SK-N-SH (cell line): Measurements from ENCODE around the gene TMEM238L. TPM values are rescaled to one million over a fixed set of nuclear protein-coding genes. Genes with fewer than 3 reads are reported as not detected.

ENCODE experiments used
- CTCF ChIA-PET: fragments of 300-600, 350-600 bp; formaldehyde crosslinking; extraction: SDS; loops from one replicate; lab custom pipeline; 2021; lab: Yijun Ruan, JAX
- POLR2A ChIA-PET: fragments of 350-600 bp; sonication (Branson Sonifier 250); formaldehyde crosslinking; extraction: SDS; loops from one replicate; lab custom pipeline; 2020; ENCODE audit warnings: antibody characterized with exemption, inconsistent platforms; lab: Yijun Ruan, JAX
- DNase-seq: peaks from one replicate; pipeline ENCODE4 v3.0.0; 2012
- H2AFZ ChIP-seq: fragments of 200-600 bp; sonication (generic); 2 replicates; pipeline ENCODE4 v1.8.1; 2016; ENCODE audit warnings: antibody characterized with exemption, mild to moderate bottlenecking, low read depth
- H3F3A ChIP-seq: fragments of 200-600 bp; sonication (generic); replicated peaks from 2 replicates; pipeline ENCODE3; 2016; ENCODE audit warnings: antibody characterized with exemption, mild to moderate bottlenecking; ENCODE audit not compliant: insufficient read depth
- H3K27ac ChIP-seq, 2 experiments: fragments of 200-500 bp in 1 of 2; fragments of 200-600 bp in 1 of 2; sonication (Bioruptor generic) in 1 of 2; sonication (generic), shearing (Covaris generic) in 1 of 2; 2 replicates each; pipeline versions ENCODE4 v1.5.1 to v1.6.1; 2014 to 2016; ENCODE audit warnings: low read depth in 2 of 2, inconsistent platforms in 1 of 2, low read length in 1 of 2, mild to moderate bottlenecking in 1 of 2, mixed read lengths in 1 of 2
- H3K27me3 ChIP-seq: fragments of 200-600 bp; sonication (generic), shearing (Covaris generic); 2 replicates; pipeline ENCODE4 v1.6.1; 2016; ENCODE audit warnings: mixed run types; ENCODE audit not compliant: insufficient read depth
- H3K36me3 ChIP-seq, 2 experiments: fragments of 200-500 bp in 1 of 2; fragments of 200-600 bp in 1 of 2; sonication (Bioruptor generic) in 1 of 2; sonication (generic) in 1 of 2; replicated peaks in 1 of 2; 2 replicates each; pipeline versions ENCODE3 to v1.5.1; 2014 to 2016; ENCODE audit warnings: low read length in 1 of 2, mild to moderate bottlenecking in 1 of 2; ENCODE audit not compliant: insufficient read depth in 2 of 2, control insufficient read depth in 1 of 2
- H3K4me1 ChIP-seq, 2 experiments: fragments of 200-500 bp in 1 of 2; fragments of 200-600 bp in 1 of 2; sonication (Bioruptor generic) in 1 of 2; sonication (generic), shearing (Covaris generic) in 1 of 2; 2 replicates each; pipeline versions ENCODE4 v1.5.1 to v1.6.1; 2014 to 2016; ENCODE audit warnings: low read depth in 1 of 2, low read length in 1 of 2, mixed run types in 1 of 2; ENCODE audit not compliant: insufficient read depth in 2 of 2, control insufficient read depth in 1 of 2
- H3K4me2 ChIP-seq: fragments of 200-600 bp; sonication (generic), shearing (Covaris generic); 2 replicates; pipeline ENCODE4 v1.6.1; 2017; ENCODE audit warnings: mixed run types
- H3K4me3 ChIP-seq, 2 experiments: fragments of 200-500 bp in 1 of 2; fragments of 200-600 bp in 1 of 2; sonication (Bioruptor generic) in 1 of 2; sonication (generic), shearing (Covaris generic) in 1 of 2; 2 replicates each; pipeline versions ENCODE4 v1.5.1 to v1.8.1; 2014 to 2016; ENCODE audit warnings: low read depth in 2 of 2, inconsistent platforms in 1 of 2, low read length in 1 of 2, mild to moderate bottlenecking in 1 of 2, mixed read lengths in 1 of 2, moderate library complexity in 1 of 2
- H3K79me2 ChIP-seq: fragments of 200-600 bp; sonication (generic); 2 replicates; pipeline ENCODE4 v1.8.1; 2017; ENCODE audit warnings: mild to moderate bottlenecking; ENCODE audit not compliant: insufficient read depth
- H3K9ac ChIP-seq: fragments of 200-600 bp; sonication (generic); 2 replicates; pipeline ENCODE4 v1.6.1; 2017; ENCODE audit warnings: mixed run types
- H3K9me2 ChIP-seq: fragments of 200-600 bp; sonication (generic); 2 replicates; pipeline ENCODE4 v1.6.1; 2017; ENCODE audit warnings: mixed run types
- H3K9me3 ChIP-seq: fragments of 200-600 bp; sonication (generic); 2 replicates; pipeline ENCODE4 v1.6.1; 2017; ENCODE audit warnings: mixed run types, mild to moderate bottlenecking, moderate library complexity
- H4K20me1 ChIP-seq: fragments of 200-600 bp; sonication (generic); 2 replicates; pipeline ENCODE4 v1.6.1; 2017; ENCODE audit warnings: mild to moderate bottlenecking, mixed run types; ENCODE audit not compliant: insufficient read depth
- CHD2 ChIP-seq: fragments of 150-350 bp; IDR thresholded peaks from 2 replicates; pipeline ENCODE4 v1.6.1; 2018; ENCODE audit warnings: low read length; ENCODE audit not compliant: partially characterized antibody
- CTCF ChIP-seq: fragments of 200-600 bp; sonication (generic); IDR thresholded peaks from 2 replicates; pipeline ENCODE4 v1.6.1; 2017; ENCODE audit warnings: antibody characterized with exemption, mild to moderate bottlenecking, moderate library complexity
- EP300 ChIP-seq, 2 experiments: IDR thresholded peaks; 2 replicates each; pipeline versions ENCODE4 v1.4.0 to v1.6.1; 2012; ENCODE audit warnings: borderline replicate concordance in 1 of 2, low read depth in 1 of 2, low read length in 1 of 2
- GABPA ChIP-seq: IDR thresholded peaks from 2 replicates; pipeline ENCODE4 v1.4.0; 2012; ENCODE audit warnings: low read depth, mild to moderate bottlenecking
- GATA2 ChIP-seq: sonication (generic); formaldehyde crosslinking; IDR thresholded peaks from 2 replicates; pipeline ENCODE4 v1.5.0; 2020; ENCODE audit warnings: mild to moderate bottlenecking, missing genetic modification reagents
- IRF3 ChIP-seq: fragments of 150-350 bp; IDR thresholded peaks from 2 replicates; pipeline ENCODE4 v1.6.1; 2016; ENCODE audit warnings: mild to moderate bottlenecking, low read depth, low read length
- JUND ChIP-seq: IDR thresholded peaks from 2 replicates; pipeline ENCODE4 v1.4.0; 2012
- MEF2A ChIP-seq: IDR thresholded peaks from 2 replicates; pipeline ENCODE4 v1.4.0; 2012; ENCODE audit warnings: low read depth, borderline replicate concordance
- NRF1 ChIP-seq: IDR thresholded peaks from 2 replicates; pipeline ENCODE4 v1.6.1; 2012; ENCODE audit warnings: low read depth, mild to moderate bottlenecking, low read length
- RAD21 ChIP-seq: IDR thresholded peaks from 2 replicates; pipeline ENCODE4 v1.6.1; 2012; ENCODE audit warnings: mild to moderate bottlenecking, low read length
- REST ChIP-seq: IDR thresholded peaks from 2 replicates; pipeline ENCODE4 v1.6.1; 2012; ENCODE audit warnings: mild to moderate bottlenecking, low read depth, low read length, moderate library complexity
- RFX5 ChIP-seq: IDR thresholded peaks from 2 replicates; pipeline ENCODE4 v1.6.1; 2012; ENCODE audit warnings: mild to moderate bottlenecking, improper control_type of control experiment, low read length
- RXRA ChIP-seq: IDR thresholded peaks from 2 replicates; pipeline ENCODE4 v1.4.0; 2012; ENCODE audit warnings: low read depth, mild to moderate bottlenecking, borderline replicate concordance
- SIN3A ChIP-seq: IDR thresholded peaks from 2 replicates; pipeline ENCODE4 v1.6.1; 2012; ENCODE audit warnings: low read depth, mild to moderate bottlenecking, low read length, moderate library complexity, borderline replicate concordance
- TAF1 ChIP-seq: IDR thresholded peaks from 2 replicates; pipeline ENCODE4 v1.6.1; 2012; ENCODE audit warnings: low read depth, mild to moderate bottlenecking, low read length, moderate library complexity, borderline replicate concordance
- TCF12 ChIP-seq: IDR thresholded peaks from 2 replicates; pipeline ENCODE4 v1.4.0; 2012
- USF1 ChIP-seq: IDR thresholded peaks from 2 replicates; pipeline ENCODE4 v1.4.0; 2012; ENCODE audit warnings: low read depth, borderline replicate concordance
- YY1 ChIP-seq: IDR thresholded peaks from 2 replicates; pipeline ENCODE4 v1.4.0; 2012; ENCODE audit warnings: low read depth, mild to moderate bottlenecking
- WGBS: methylation state at CpG from one replicate; pipeline ENCODE4 v1.1.6; 2017; ENCODE audit warnings: low lambda C conversion rate; 5-methylcytosine and 5-hydroxymethylcytosine counted together
- polyA plus RNA-seq, 3 experiments: library from polyadenylated mRNA; depleted of rRNA; stranded (reverse); fragments of >200 nt; gene quantifications; 2 replicates each; pipeline ENCODE4 v1.2.3, GENCODE V29; 2012

TMEM238L gene
- polyA plus RNA-seq, 1 of the 3 experiments (the other 2 are of a cell fraction) = not detected

- H3K27ac ChIP-seq = peak overlapping the region in 1 of 2 experiments; percentile 11; a peak in 1 of 4 replicates
- peaks cover 0 to 10% of the 10 kb centered on the region in 2 experiments; a peak in 1 of 4 replicates for H3K4me1 ChIP-seq
- no peaks in the 10 kb centered on the region for H3K36me3 ChIP-seq
- H2AFZ ChIP-seq = no peak overlapping the region
- H3K9me2 ChIP-seq = no peaks in the 10 kb centered on the region
- no peaks in the 10 kb centered on the region for H3K9me3 ChIP-seq
- no peak overlapping the region for H3K9ac ChIP-seq
- DNase-seq = no peak
- CTCF ChIA-PET = interaction anchor here (0.8 kb wide), 1 partner anchor 8 kb away, joined by 3 read pairs; no protein-coding TSS in a partner anchor
- no peaks in the 10 kb centered on the region for H3K27me3 ChIP-seq
- TF ChIP-seq TAF1 (no peak), REST (no peak), JUND (no peak), GATA2 (no peak), IRF3 (no peak), NRF1 (no peak), TCF12 (no peak), MEF2A (no peak), YY1 (no peak), GABPA (no peak), RXRA (no peak), SIN3A (no peak), USF1 (no peak), CTCF (no peak), CHD2 (no peak), RAD21 (no peak), EP300 (IDR thresholded peaks at IDR 0.05; ENCODE audit: borderline replicate concordance in 1 of 2, low read depth in 1 of 2, low read length in 1 of 2) (no peak), RFX5 (no peak)
- TF ChIP-seq, all 33 proteins: peak for 0
- H3K4me2 ChIP-seq = no peak overlapping the region
- no peaks in the 10 kb centered on the region for H4K20me1 ChIP-seq
- no peak overlapping the region for H3K4me3 ChIP-seq
- no peaks in the 10 kb centered on the region for H3K79me2 ChIP-seq
- no peaks in the 10 kb centered on the region for H3F3A ChIP-seq
- POLR2A ChIA-PET = no interaction called here
- WGBS = 16% methylated on average over 2 of the region's 2 CpGs
Observed at GRCh38 chr17:10768750-10769251, 35.1 kb downstream of the TMEM238L start.
